SK-N-SH treated with all-trans-retinoic acid at 6 μM for 48 hours (cell line): ENCODE measurements around the gene PSMD10.

Experiments
- ATAC-seq: fragments of 200-7000 bp; cut with Tn5 transposase; 3 replicates; pipeline ENCODE4 v1.9.1; 2020; ENCODE audit warnings: mild to moderate bottlenecking, moderate library complexity
- BACH2 ChIP-seq: fragments of 250-450 bp; sonication (Bioruptor Pico); IDR thresholded peaks from 2 replicates; pipeline ENCODE4 v1.9.0; 2021; ENCODE audit warnings: mild to moderate bottlenecking, borderline replicate concordance
- CSDC2 ChIP-seq: fragments of 250-450 bp; sonication (Bioruptor Pico); IDR thresholded peaks from 2 replicates; pipeline ENCODE4 v1.5.0; 2020; ENCODE audit warnings: mild to moderate bottlenecking, moderate library complexity
- ESRRG ChIP-seq: fragments of 250-450 bp; sonication (Bioruptor Pico); IDR thresholded peaks from 2 replicates; pipeline ENCODE4 v1.6.1; 2021; ENCODE audit warnings: mild to moderate bottlenecking
- ISL1 ChIP-seq: fragments of 250-450 bp; sonication (Bioruptor Pico); IDR thresholded peaks from 2 replicates; pipeline ENCODE4 v2.1.2; 2022; ENCODE audit warnings: mild to moderate bottlenecking, moderate library complexity
- OSR1 ChIP-seq: fragments of 250-450 bp; sonication (Bioruptor Pico); IDR thresholded peaks from 2 replicates; pipeline ENCODE4 v1.8.0; 2022; ENCODE audit warnings: moderate library complexity, mild to moderate bottlenecking, inconsistent platforms
- PPARA ChIP-seq: fragments of 250-450 bp; sonication (Bioruptor Pico); IDR thresholded peaks from 2 replicates; pipeline ENCODE4 v1.5.0; 2020; ENCODE audit warnings: mild to moderate bottlenecking, borderline replicate concordance
- RARB ChIP-seq: fragments of 250-450 bp; sonication (Bioruptor Pico); IDR thresholded peaks from 2 replicates; pipeline ENCODE4 v1.8.0; 2021; ENCODE audit warnings: mild to moderate bottlenecking, moderate library complexity
- TOX ChIP-seq: fragments of 250-450 bp; sonication (Bioruptor Pico); IDR thresholded peaks from 2 replicates; pipeline ENCODE4 v1.8.0; 2021; ENCODE audit warnings: mild to moderate bottlenecking, moderate library complexity, borderline replicate concordance
- ZC3H10 ChIP-seq: fragments of 250-450 bp; sonication (Bioruptor Pico); IDR thresholded peaks from 2 replicates; pipeline ENCODE4 v1.5.1; 2021; ENCODE audit warnings: mild to moderate bottlenecking, moderate library complexity
- ZFP3 ChIP-seq: fragments of 250-450 bp; sonication (Bioruptor Pico); IDR thresholded peaks from 2 replicates; pipeline ENCODE4 v1.5.0; 2020; ENCODE audit warnings: mild to moderate bottlenecking, moderate library complexity
- ZFP30 ChIP-seq: fragments of 450-650 bp; formaldehyde crosslinking; IDR thresholded peaks from 2 replicates; pipeline ENCODE4 v1.5.0; 2022; ENCODE audit warnings: mild to moderate bottlenecking, moderate library complexity
- ZNF565 ChIP-seq: fragments of 450-650 bp; formaldehyde crosslinking; conservative IDR thresholded peaks from 2 replicates; pipeline ENCODE4 v1.5.0; 2020; ENCODE audit warnings: low read depth, mild to moderate bottlenecking, moderate library complexity
- ZNF70 ChIP-seq: fragments of 450-650 bp; formaldehyde crosslinking; IDR thresholded peaks from 2 replicates; pipeline ENCODE4 v1.5.0; 2020; ENCODE audit warnings: mild to moderate bottlenecking, moderate library complexity
- ZNF8 ChIP-seq: fragments of 450-650 bp; formaldehyde crosslinking; IDR thresholded peaks from 2 replicates; pipeline ENCODE4 v1.5.0; 2020; ENCODE audit warnings: mild to moderate bottlenecking, moderate library complexity
- TF ChIP-seq, protein P1 (sequence below): fragments of 250-450 bp; sonication (Bioruptor Pico); IDR thresholded peaks from 2 replicates; pipeline ENCODE4 v1.5.1; 2021; ENCODE audit warnings: mild to moderate bottlenecking, moderate library complexity
- TF ChIP-seq, protein P2 (sequence below): fragments of 250-450 bp; sonication (Bioruptor Pico); IDR thresholded peaks from 2 replicates; pipeline ENCODE4 v1.5.1; 2020; ENCODE audit warnings: low read depth, mild to moderate bottlenecking, moderate library complexity
- TF ChIP-seq, protein P3 (sequence below): fragments of 250-450 bp; sonication (Bioruptor Pico); IDR thresholded peaks from 2 replicates; pipeline ENCODE4 v1.5.0; 2020; ENCODE audit warnings: mild to moderate bottlenecking, moderate library complexity
- TF ChIP-seq, protein P4 (sequence below): fragments of 250-450 bp; sonication (Bioruptor Pico); IDR thresholded peaks from 2 replicates; pipeline ENCODE4 v1.8.0; 2020; ENCODE audit warnings: mild to moderate bottlenecking, moderate library complexity, borderline replicate concordance
- TF ChIP-seq, protein P5 (sequence below): fragments of 250-450 bp; sonication (Bioruptor Pico); IDR thresholded peaks from 2 replicates; pipeline ENCODE4 v1.8.0; 2021; ENCODE audit warnings: low read depth, mild to moderate bottlenecking, moderate library complexity, borderline replicate concordance

PSMD10 gene

DNA sequence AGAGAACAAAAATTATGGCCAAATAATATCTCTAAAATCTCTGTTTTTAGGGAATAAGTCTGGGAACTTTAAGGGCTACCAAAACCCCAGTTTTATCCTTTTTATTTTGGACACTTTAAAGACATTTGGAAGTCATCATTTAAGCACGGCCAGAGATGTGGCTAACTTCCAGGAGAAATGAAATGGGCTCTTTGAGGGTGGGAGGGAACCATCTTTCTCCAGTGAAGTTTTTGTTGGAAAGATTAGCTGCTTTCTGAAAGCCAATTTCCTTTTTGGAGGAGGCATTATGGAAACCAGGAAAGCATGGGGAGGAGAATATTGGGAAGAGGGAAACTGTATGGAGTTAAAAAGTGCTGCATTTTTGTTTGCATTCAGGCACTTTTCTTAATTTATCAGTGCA, 41.7 kb downstream of the PSMD10 start:
- ATAC-seq = no peak
- TF ChIP-seq ZNF70 (CRISPR knock-in tag) (no peak), BACH2 (CRISPR knock-in tag) (no peak), TOX (CRISPR knock-in tag) (no peak), ESRRG (CRISPR knock-in tag) (no peak), ZNF8 (CRISPR knock-in tag) (no peak), PPARA (no peak), ZFP3 (CRISPR knock-in tag) (no peak), ISL1 (no peak), RARB (CRISPR knock-in tag) (no peak), ZNF565 (CRISPR knock-in tag) (no peak)
- TF ChIP-seq, protein P1, sequence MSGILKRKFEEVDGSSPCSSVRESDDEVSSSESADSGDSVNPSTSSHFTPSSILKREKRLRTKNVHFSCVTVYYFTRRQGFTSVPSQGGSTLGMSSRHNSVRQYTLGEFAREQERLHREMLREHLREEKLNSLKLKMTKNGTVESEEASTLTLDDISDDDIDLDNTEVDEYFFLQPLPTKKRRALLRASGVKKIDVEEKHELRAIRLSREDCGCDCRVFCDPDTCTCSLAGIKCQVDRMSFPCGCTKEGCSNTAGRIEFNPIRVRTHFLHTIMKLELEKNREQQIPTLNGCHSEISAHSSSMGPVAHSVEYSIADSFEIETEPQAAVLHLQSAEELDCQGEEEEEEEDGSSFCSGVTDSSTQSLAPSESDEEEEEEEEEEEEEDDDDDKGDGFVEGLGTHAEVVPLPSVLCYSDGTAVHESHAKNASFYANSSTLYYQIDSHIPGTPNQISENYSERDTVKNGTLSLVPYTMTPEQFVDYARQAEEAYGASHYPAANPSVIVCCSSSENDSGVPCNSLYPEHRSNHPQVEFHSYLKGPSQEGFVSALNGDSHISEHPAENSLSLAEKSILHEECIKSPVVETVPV (CRISPR knock-in tag) = no peak
- TF ChIP-seq, protein P2, sequence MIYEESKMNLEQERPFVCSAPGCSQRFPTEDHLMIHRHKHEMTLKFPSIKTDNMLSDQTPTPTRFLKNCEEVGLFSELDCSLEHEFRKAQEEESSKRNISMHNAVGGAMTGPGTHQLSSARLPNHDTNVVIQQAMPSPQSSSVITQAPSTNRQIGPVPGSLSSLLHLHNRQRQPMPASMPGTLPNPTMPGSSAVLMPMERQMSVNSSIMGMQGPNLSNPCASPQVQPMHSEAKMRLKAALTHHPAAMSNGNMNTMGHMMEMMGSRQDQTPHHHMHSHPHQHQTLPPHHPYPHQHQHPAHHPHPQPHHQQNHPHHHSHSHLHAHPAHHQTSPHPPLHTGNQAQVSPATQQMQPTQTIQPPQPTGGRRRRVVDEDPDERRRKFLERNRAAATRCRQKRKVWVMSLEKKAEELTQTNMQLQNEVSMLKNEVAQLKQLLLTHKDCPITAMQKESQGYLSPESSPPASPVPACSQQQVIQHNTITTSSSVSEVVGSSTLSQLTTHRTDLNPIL = no peak
- TF ChIP-seq, protein P3, sequence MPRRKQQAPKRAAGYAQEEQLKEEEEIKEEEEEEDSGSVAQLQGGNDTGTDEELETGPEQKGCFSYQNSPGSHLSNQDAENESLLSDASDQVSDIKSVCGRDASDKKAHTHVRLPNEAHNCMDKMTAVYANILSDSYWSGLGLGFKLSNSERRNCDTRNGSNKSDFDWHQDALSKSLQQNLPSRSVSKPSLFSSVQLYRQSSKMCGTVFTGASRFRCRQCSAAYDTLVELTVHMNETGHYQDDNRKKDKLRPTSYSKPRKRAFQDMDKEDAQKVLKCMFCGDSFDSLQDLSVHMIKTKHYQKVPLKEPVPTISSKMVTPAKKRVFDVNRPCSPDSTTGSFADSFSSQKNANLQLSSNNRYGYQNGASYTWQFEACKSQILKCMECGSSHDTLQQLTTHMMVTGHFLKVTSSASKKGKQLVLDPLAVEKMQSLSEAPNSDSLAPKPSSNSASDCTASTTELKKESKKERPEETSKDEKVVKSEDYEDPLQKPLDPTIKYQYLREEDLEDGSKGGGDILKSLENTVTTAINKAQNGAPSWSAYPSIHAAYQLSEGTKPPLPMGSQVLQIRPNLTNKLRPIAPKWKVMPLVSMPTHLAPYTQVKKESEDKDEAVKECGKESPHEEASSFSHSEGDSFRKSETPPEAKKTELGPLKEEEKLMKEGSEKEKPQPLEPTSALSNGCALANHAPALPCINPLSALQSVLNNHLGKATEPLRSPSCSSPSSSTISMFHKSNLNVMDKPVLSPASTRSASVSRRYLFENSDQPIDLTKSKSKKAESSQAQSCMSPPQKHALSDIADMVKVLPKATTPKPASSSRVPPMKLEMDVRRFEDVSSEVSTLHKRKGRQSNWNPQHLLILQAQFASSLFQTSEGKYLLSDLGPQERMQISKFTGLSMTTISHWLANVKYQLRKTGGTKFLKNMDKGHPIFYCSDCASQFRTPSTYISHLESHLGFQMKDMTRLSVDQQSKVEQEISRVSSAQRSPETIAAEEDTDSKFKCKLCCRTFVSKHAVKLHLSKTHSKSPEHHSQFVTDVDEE (CRISPR knock-in tag) = no peak
- TF ChIP-seq, protein P4, sequence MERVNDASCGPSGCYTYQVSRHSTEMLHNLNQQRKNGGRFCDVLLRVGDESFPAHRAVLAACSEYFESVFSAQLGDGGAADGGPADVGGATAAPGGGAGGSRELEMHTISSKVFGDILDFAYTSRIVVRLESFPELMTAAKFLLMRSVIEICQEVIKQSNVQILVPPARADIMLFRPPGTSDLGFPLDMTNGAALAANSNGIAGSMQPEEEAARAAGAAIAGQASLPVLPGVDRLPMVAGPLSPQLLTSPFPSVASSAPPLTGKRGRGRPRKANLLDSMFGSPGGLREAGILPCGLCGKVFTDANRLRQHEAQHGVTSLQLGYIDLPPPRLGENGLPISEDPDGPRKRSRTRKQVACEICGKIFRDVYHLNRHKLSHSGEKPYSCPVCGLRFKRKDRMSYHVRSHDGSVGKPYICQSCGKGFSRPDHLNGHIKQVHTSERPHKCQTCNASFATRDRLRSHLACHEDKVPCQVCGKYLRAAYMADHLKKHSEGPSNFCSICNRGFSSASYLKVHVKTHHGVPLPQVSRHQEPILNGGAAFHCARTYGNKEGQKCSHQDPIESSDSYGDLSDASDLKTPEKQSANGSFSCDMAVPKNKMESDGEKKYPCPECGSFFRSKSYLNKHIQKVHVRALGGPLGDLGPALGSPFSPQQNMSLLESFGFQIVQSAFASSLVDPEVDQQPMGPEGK (CRISPR knock-in tag) = no peak

DNA sequence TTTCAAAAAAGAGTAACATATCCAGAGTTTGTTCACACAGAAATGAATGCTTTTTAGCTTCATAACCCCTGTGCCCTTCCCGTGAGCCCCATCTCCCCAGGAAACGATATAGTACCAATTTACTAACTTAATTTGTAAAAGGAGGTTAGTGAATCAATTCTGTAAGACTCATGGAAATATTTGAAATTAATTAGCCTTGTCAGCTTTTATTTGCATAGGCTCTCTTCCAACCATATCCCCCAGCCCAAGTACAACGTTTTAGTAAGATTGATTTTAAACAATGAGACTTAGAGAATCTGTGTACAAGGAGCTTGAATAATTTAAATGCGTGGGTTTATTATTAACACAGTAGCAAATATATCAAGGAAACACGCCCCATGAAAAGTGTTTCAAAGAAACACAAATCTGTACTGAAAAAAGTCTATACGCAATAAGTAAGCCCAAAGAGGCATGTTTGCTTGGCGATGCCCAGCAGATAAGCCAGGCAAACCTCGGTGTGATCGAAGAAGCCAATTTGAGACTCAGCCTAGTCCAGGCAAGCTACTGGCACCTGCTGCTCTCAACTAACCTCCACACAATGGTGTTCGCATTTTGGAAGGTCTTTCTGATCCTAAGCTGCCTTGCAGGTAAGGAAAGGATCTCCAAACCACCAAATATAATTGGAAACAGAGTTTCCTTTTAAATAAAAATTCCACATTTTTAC, 46.6 kb downstream of the PSMD10 start, which contains the start of gene VSIG1:
Gene VSIG1, plus strand, starts transcription at position 512 of the 703 bp plus-strand sequence. Its CDS starts 66 bp downstream, at position 578.
- no peak for ATAC-seq
- TF ChIP-seq BACH2 (CRISPR knock-in tag) (no peak), OSR1 (CRISPR knock-in tag) (no peak), ZFP3 (CRISPR knock-in tag) (no peak), CSDC2 (CRISPR knock-in tag) (no peak)

DNA sequence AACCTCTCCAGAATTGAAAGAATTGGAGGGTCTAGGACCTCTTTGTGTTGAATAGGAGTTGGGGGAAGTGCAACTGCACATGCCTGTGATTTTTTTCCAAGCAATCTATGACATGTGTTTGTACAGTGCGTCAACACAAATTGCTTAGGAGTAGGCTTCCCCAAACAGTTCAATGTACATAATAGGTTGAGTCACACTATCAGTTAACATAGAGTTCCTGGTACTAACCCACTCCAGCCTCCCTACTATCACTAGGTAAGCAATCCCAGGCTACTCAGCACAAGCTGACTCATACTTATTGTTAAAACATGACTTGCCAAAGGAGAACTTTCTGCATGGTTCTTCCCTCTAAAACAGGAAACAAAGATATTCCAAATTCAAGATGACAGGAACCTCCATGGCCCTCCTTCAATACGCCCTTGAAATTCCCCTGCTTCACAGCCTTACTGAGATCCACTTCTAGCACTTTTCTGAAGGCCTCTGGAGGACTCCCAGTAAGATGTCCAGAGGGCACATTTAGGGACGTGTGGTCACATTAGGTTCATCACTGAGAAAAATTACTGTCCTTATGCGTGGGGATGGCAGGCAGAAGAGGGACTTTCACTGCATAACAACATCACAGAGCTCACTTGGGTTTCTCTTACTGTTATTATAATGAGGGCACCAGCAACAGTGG, 54.9 kb downstream of the PSMD10 start:
- no peak for TF ChIP-seq BACH2 (CRISPR knock-in tag)
- no peak for TF ChIP-seq CSDC2 (CRISPR knock-in tag)
- TF ChIP-seq OSR1 (CRISPR knock-in tag) = no peak
- TF ChIP-seq ZFP3 (CRISPR knock-in tag) = no peak
- no peak for TF ChIP-seq ZNF8 (CRISPR knock-in tag)
- TF ChIP-seq, protein P1 (CRISPR knock-in tag) = no peak
- TF ChIP-seq, protein P3 (CRISPR knock-in tag) = no peak
- TF ChIP-seq ZC3H10 = no peak
- TF ChIP-seq, protein P5, sequence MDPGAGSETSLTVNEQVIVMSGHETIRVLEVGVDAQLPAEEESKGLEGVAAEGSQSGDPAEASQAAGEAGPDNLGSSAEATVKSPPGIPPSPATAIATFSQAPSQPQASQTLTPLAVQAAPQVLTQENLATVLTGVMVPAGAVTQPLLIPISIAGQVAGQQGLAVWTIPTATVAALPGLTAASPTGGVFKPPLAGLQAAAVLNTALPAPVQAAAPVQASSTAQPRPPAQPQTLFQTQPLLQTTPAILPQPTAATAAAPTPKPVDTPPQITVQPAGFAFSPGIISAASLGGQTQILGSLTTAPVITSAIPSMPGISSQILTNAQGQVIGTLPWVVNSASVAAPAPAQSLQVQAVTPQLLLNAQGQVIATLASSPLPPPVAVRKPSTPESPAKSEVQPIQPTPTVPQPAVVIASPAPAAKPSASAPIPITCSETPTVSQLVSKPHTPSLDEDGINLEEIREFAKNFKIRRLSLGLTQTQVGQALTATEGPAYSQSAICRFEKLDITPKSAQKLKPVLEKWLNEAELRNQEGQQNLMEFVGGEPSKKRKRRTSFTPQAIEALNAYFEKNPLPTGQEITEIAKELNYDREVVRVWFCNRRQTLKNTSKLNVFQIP = no peak
- no peak for TF ChIP-seq ESRRG (CRISPR knock-in tag)
- no peak for TF ChIP-seq ZFP30
- no peak; the same call in 2 of the 3 replicates for ATAC-seq
